Endothelial cell of umbilical vein (primary cell): ENCODE data around the gene F2RL1. TPM values are rescaled to one million over a fixed set of nuclear protein-coding genes. Genes with fewer than 3 reads are reported as not detected.

Experiments used
- BruUV-seq: library from RNA; stranded (reverse); fragments of 400-500 nt; replicated peaks from 2 replicates; lab custom pipeline; 2021; lab: Mats Ljungman, UMichigan
- CTCF ChIA-PET: fragments of 300-600, 350-600 bp; sonication (Branson Sonifier 250); formaldehyde crosslinking; loops from one replicate; lab custom pipeline; 2021; ENCODE audit warnings: antibody characterized with exemption, inconsistent platforms; lab: Charles Lee
- POLR2A ChIA-PET: fragments of 300-600, 350-600 bp; sonication (Branson Sonifier 250); formaldehyde crosslinking; loops from one replicate; lab custom pipeline; 2021; ENCODE audit warnings: antibody characterized with exemption, inconsistent platforms; lab: Charles Lee
- DNase-seq: peaks from one replicate; pipeline ENCODE4 v3.0.0-alpha.2; 2011; ENCODE audit warnings: low read depth, low spot score
- FAIRE-seq: peaks from 2 replicates; lab custom pipeline; 2011; peaks lifted over from hg19 to GRCh38; lab: Jason Lieb, UNC
- H2AFZ ChIP-seq: 2 replicates; pipeline ENCODE4 v1.6.0; 2012; ENCODE audit warnings: low read depth, low read length, control low read depth, inconsistent platforms
- H3K27ac ChIP-seq: 2 replicates; pipeline ENCODE4 v1.5.1; 2011; ENCODE audit warnings: low read depth, mild to moderate bottlenecking, control low read depth, low read length, moderate library complexity; ENCODE audit not compliant: insufficient read depth
- H3K27me3 ChIP-seq, 2 experiments: 2 replicates each; pipeline versions ENCODE4 v1.6.0 to v1.6.1; 2011; ENCODE audit warnings: low read length in 2 of 2, mixed read lengths in 1 of 2; ENCODE audit not compliant: control insufficient read depth in 2 of 2, insufficient read depth in 2 of 2
- H3K36me3 ChIP-seq, 2 experiments: 2 replicates in 1 of 2; 3 replicates in 1 of 2; pipeline ENCODE4 v1.5.1; 2011; ENCODE audit warnings: low read length in 2 of 2, mild to moderate bottlenecking in 1 of 2, moderate library complexity in 1 of 2; ENCODE audit not compliant: control insufficient read depth in 2 of 2, insufficient read depth in 2 of 2; ENCODE audit errors: extremely low read depth in 1 of 2
- H3K4me1 ChIP-seq: 3 replicates; pipeline ENCODE4 v1.5.1; 2011; ENCODE audit warnings: mild to moderate bottlenecking, low read length; ENCODE audit not compliant: control insufficient read depth, insufficient read depth; ENCODE audit errors: extremely low read depth
- H3K4me2 ChIP-seq: 2 replicates; pipeline ENCODE4 v1.6.1; 2011; ENCODE audit warnings: low read length, control low read depth, mixed read lengths; ENCODE audit not compliant: insufficient read depth
- H3K4me3 ChIP-seq, 3 experiments: fragments of 200-600 bp in 1 of 3; sonication (generic), shearing (Covaris generic) in 1 of 3; replicated peaks in 1 of 3; 2 replicates each; pipeline ENCODE4 v1.5.1; 2011 to 2016; ENCODE audit warnings: control low read depth in 3 of 3, low read length in 3 of 3, mild to moderate bottlenecking in 2 of 3, inconsistent platforms in 1 of 3, low read depth in 1 of 3, moderate library complexity in 1 of 3; ENCODE audit not compliant: insufficient read depth in 1 of 3
- H3K79me2 ChIP-seq: 2 replicates; pipeline ENCODE4 v1.6.0; 2012; ENCODE audit warnings: low read length, inconsistent platforms; ENCODE audit not compliant: control insufficient read depth, insufficient read depth
- H3K9ac ChIP-seq: replicated peaks from 2 replicates; pipeline ENCODE3; 2011; ENCODE audit warnings: low read length, control low read depth; ENCODE audit not compliant: insufficient read depth; ENCODE audit errors: extremely low read depth
- H3K9me1 ChIP-seq: replicated peaks from 3 replicates; pipeline ENCODE4 v1.6.0; 2011; ENCODE audit warnings: mild to moderate bottlenecking, low read length; ENCODE audit not compliant: control insufficient read depth, insufficient read depth; ENCODE audit errors: extremely low read depth
- H3K9me3 ChIP-seq: replicated peaks from 2 replicates; pipeline ENCODE4 v1.5.1; 2012; ENCODE audit warnings: low read length, inconsistent platforms; ENCODE audit not compliant: control insufficient read depth, insufficient read depth
- H4K20me1 ChIP-seq: replicated peaks from 2 replicates; pipeline ENCODE3; 2011; ENCODE audit warnings: mild to moderate bottlenecking, low read length; ENCODE audit not compliant: control insufficient read depth, insufficient read depth; ENCODE audit errors: extremely low read depth
- EZH2 ChIP-seq: IDR thresholded peaks from 2 replicates; pipeline ENCODE4 v1.6.1; 2012; ENCODE audit warnings: borderline replicate concordance, low read depth, mild to moderate bottlenecking, moderate library complexity, low read length, inconsistent platforms; ENCODE audit not compliant: severe bottlenecking
- FOS ChIP-seq: IDR thresholded peaks from 2 replicates; pipeline ENCODE4 v1.6.1; 2011; ENCODE audit warnings: mild to moderate bottlenecking, low read length, moderate library complexity, borderline replicate concordance; ENCODE audit not compliant: insufficient read depth
- GATA2 ChIP-seq: IDR thresholded peaks from 2 replicates; pipeline ENCODE4 v1.7.0; 2011; ENCODE audit warnings: low read depth, mild to moderate bottlenecking, moderate library complexity, mixed read lengths, low read length; ENCODE audit not compliant: insufficient read length, insufficient read depth
- JUN ChIP-seq: IDR thresholded peaks from 2 replicates; pipeline ENCODE4 v1.6.1; 2011; ENCODE audit warnings: borderline replicate concordance, low read depth; ENCODE audit not compliant: insufficient read length, insufficient read depth
- MYC ChIP-seq: IDR thresholded peaks from one replicate; pipeline ENCODE4 v1.6.1; 2011; ENCODE audit warnings: mild to moderate bottlenecking, low read depth, low read length
- POLR2A ChIP-seq: IDR thresholded peaks from 2 replicates; pipeline ENCODE4 v1.6.1; 2012; ENCODE audit warnings: low read depth, mild to moderate bottlenecking, control low read depth, low read length
- POLR2AphosphoS5 ChIP-seq: IDR thresholded peaks from 2 replicates; pipeline ENCODE4 v1.6.1; 2012; ENCODE audit warnings: low read depth, mild to moderate bottlenecking, control low read depth, low read length, moderate library complexity; ENCODE audit not compliant: insufficient read depth
- dilution Hi-C: fragments of 300-500 bp; cut with MboI; formaldehyde crosslinking; loops from one replicate; pipeline ENCODE4 v1.15.0; 2019; ENCODE audit warnings: low sequenced_read_pairs; ENCODE audit not compliant: extremely low pct_ligation_motif_present
- intact Hi-C: fragments of 100-400 bp; cut with micrococcal nuclease; formaldehyde crosslinking; loops from one replicate; pipeline ENCODE4 v1.10.0; 2022
- polyA plus RNA-seq, 4 experiments: library from polyadenylated mRNA; depleted of rRNA in 3 of 4; stranded (reverse) in 3 of 4; unstranded in 1 of 4; fragments of >200 nt; gene quantifications; 2 replicates each; pipeline versions ENCODE4 v1.2.1 to v1.2.3, GENCODE V29; 2011 to 2012; ENCODE audit warnings: missing spikeins in 1 of 4
- total RNA-seq: library from RNA; stranded (reverse); gene quantifications from 2 replicates; pipeline ENCODE4 v1.2.3, GENCODE V29; 2021
- TF ChIP-seq, protein P1 (sequence below), 2 donors: IDR thresholded peaks; 1 replicate in 1 of 2; 2 replicates in 1 of 2; pipeline ENCODE4 v1.5.1; 2011; ENCODE audit warnings: low read length in 2 of 2, mild to moderate bottlenecking in 2 of 2, moderate library complexity in 2 of 2, control low read depth in 1 of 2, inconsistent platforms in 1 of 2, low read depth in 1 of 2; ENCODE audit not compliant: insufficient read depth in 1 of 2; ENCODE audit errors: extremely low read depth in 1 of 2
- TF ChIP-seq, protein P2 (sequence below): IDR thresholded peaks from 2 replicates; pipeline ENCODE4 v1.6.1; 2011; ENCODE audit not compliant: insufficient read depth, insufficient read length

The F2RL1 gene
- total and polyA plus RNA-seq, 2 donors (not counting 3 experiments of a cell fraction or from before 2014, with no cell fraction given) = 21.8 to 21.9 TPM

DNA sequence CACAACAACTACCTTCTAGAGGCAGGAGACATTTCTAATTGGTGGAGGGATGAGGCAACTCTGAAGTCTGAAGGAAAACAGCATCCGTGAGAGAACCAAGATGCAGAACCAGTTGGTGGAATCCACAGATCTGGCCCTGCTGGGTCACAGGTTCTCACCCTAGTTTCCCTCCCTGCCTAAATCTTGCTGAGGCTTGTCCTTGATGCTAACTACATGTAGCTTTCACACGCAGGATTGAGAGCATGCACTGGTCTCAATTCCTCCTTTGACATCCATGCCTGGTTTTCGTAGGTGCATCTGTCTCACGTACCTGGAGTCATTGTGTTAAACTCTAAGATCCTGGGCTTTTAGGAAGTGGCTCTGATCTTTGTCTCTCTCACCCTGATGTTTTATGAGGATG, 9.7 kb upstream of the F2RL1 start:
- Histone ChIP-seq H3K27me3 (no peaks in the 10 kb centered on the region), H3K4me2 (no peak overlapping the region), H3K9me1 (no peaks in the 10 kb centered on the region), H3K4me3 (no peak overlapping the region), H2AFZ (no peak overlapping the region), H4K20me1 (no peaks in the 10 kb centered on the region), H3K4me1 (peaks cover 33% of the 10 kb centered on the region), H3K9me3 (no peaks in the 10 kb centered on the region), H3K27ac (no peak overlapping the region), H3K36me3 (no peaks in the 10 kb centered on the region), H3K79me2 (no peaks in the 10 kb centered on the region), H3K9ac (no peak overlapping the region)
- FAIRE-seq = no peak
- ChIA-PET POLR2A (no interaction called here), CTCF (no interaction called here)
- no peak for TF ChIP-seq GATA2
- no peak for TF ChIP-seq FOS
- no peak for TF ChIP-seq POLR2A
- TF ChIP-seq EZH2 = no peak
- no peak for TF ChIP-seq JUN
- TF ChIP-seq, protein P1, sequence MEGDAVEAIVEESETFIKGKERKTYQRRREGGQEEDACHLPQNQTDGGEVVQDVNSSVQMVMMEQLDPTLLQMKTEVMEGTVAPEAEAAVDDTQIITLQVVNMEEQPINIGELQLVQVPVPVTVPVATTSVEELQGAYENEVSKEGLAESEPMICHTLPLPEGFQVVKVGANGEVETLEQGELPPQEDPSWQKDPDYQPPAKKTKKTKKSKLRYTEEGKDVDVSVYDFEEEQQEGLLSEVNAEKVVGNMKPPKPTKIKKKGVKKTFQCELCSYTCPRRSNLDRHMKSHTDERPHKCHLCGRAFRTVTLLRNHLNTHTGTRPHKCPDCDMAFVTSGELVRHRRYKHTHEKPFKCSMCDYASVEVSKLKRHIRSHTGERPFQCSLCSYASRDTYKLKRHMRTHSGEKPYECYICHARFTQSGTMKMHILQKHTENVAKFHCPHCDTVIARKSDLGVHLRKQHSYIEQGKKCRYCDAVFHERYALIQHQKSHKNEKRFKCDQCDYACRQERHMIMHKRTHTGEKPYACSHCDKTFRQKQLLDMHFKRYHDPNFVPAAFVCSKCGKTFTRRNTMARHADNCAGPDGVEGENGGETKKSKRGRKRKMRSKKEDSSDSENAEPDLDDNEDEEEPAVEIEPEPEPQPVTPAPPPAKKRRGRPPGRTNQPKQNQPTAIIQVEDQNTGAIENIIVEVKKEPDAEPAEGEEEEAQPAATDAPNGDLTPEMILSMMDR (IDR thresholded peaks at IDR 0.05; ENCODE audit: extremely low read depth in 1 of 2, insufficient read depth in 1 of 2, low read depth in 1 of 2, low read length in 2 of 2) = no peak
- no peak for TF ChIP-seq POLR2AphosphoS5
- TF ChIP-seq MYC = no peak
- TF ChIP-seq, protein P2, sequence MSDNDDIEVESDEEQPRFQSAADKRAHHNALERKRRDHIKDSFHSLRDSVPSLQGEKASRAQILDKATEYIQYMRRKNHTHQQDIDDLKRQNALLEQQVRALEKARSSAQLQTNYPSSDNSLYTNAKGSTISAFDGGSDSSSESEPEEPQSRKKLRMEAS = no peak
- no TSS peak for BruUV-seq
- dilution Hi-C loops (loop anchor here (25.0 kb wide), 1 partner anchor 122 kb away; no protein-coding TSS in a partner anchor), intact Hi-C loops (no loop called here)
- DNase-seq = no peak
